HepG2 (cell line): ENCODE data around the gene L3MBTL4. TPM values are rescaled to one million over a fixed set of nuclear protein-coding genes. Genes with fewer than 3 reads are reported as not detected.

Experiments used
- ATAC-seq: fragments of 200-7000 bp; cut with Tn5 transposase; 3 replicates; pipeline ENCODE4 v1.9.1; 2020; ENCODE audit warnings: mild to moderate bottlenecking, moderate library complexity
- BruUV-seq: library from RNA; stranded (reverse); fragments of 400-500 nt; replicated peaks from 2 replicates; lab custom pipeline; 2021; lab: Mats Ljungman, UMichigan
- CTCF ChIA-PET: fragments of 300-600 bp; formaldehyde crosslinking; extraction: SDS; loops from one replicate; lab custom pipeline; 2021; ENCODE audit warnings: low total read pairs, inconsistent platforms, low intra/inter-chr PET ratio; lab: Yijun Ruan, JAX
- POLR2A ChIA-PET: fragments of 350-600 bp; sonication (Branson Sonifier 250); formaldehyde crosslinking; loops from one replicate; lab custom pipeline; 2020; ENCODE audit warnings: antibody characterized with exemption, inconsistent platforms; lab: Yijun Ruan, JAX
- DNase-seq: peaks from one replicate; pipeline ENCODE4 v3.0.0-alpha.2; 2015; ENCODE audit warnings: low spot score
- FAIRE-seq: peaks from 3 replicates; lab custom pipeline; 2011; peaks lifted over from hg19 to GRCh38; lab: Jason Lieb, UNC
- H2AFZ ChIP-seq: one replicate; pipeline ENCODE4 v1.6.1; 2011; ENCODE audit warnings: low read length, inconsistent platforms
- H3K27ac ChIP-seq: fragments of 300-600 bp; 3 replicates; pipeline ENCODE4 v1.8.0; 2011; ENCODE audit warnings: mixed run types, mild to moderate bottlenecking, mixed read lengths, low read length, inconsistent platforms; ENCODE audit not compliant: insufficient read depth; ENCODE audit errors: extremely low read length
- H3K27me3 ChIP-seq, 2 experiments: fragments of 200-600 bp in 1 of 2; 2 replicates in 1 of 2; 3 replicates in 1 of 2; pipeline versions ENCODE4 v1.6.0 to v1.8.0; 2011; ENCODE audit warnings: low read length in 2 of 2, mild to moderate bottlenecking in 2 of 2, moderate library complexity in 2 of 2, inconsistent platforms in 1 of 2; ENCODE audit not compliant: insufficient read depth in 2 of 2, control insufficient read depth in 1 of 2
- H3K36me3 ChIP-seq, 2 experiments: fragments of 200-600 bp in 1 of 2; replicated peaks in 1 of 2; 2 replicates in 1 of 2; 3 replicates in 1 of 2; pipeline versions ENCODE4 v1.5.1 to v1.8.0; 2011; ENCODE audit warnings: low read length in 2 of 2, inconsistent platforms in 1 of 2; ENCODE audit not compliant: insufficient read depth in 2 of 2, control insufficient read depth in 1 of 2
- H3K4me1 ChIP-seq: 2 replicates; pipeline ENCODE4 v1.5.1; 2012; ENCODE audit warnings: low read length, inconsistent platforms; ENCODE audit not compliant: insufficient read depth
- H3K4me2 ChIP-seq: 2 replicates; pipeline ENCODE4 v1.6.0; 2011; ENCODE audit warnings: low read depth, low read length, inconsistent platforms
- H3K4me3 ChIP-seq, 3 experiments: fragments of 200-600 bp in 1 of 3; sonication (generic), shearing (Covaris generic) in 1 of 3; replicated peaks in 1 of 3; 2 replicates each; pipeline ENCODE4 v1.5.1; 2011 to 2016; ENCODE audit warnings: low read length in 3 of 3, inconsistent platforms in 2 of 3, low read depth in 2 of 3, mild to moderate bottlenecking in 2 of 3, control low read depth in 1 of 3, mixed read lengths in 1 of 3; ENCODE audit not compliant: insufficient read depth in 1 of 3
- H3K79me2 ChIP-seq: one replicate; pipeline ENCODE4 v1.6.1; 2011; ENCODE audit warnings: low read length, inconsistent platforms; ENCODE audit not compliant: insufficient read depth
- H3K9ac ChIP-seq: 2 replicates; pipeline ENCODE4 v1.6.0; 2011; ENCODE audit warnings: mild to moderate bottlenecking, low read depth, low read length, inconsistent platforms; ENCODE audit not compliant: insufficient read depth
- H3K9me3 ChIP-seq: 2 replicates; pipeline ENCODE4 v1.5.1; 2012; ENCODE audit warnings: mild to moderate bottlenecking, low read length
- H4K20me1 ChIP-seq: 2 replicates; pipeline ENCODE4 v1.6.0; 2011; ENCODE audit warnings: inconsistent platforms, mild to moderate bottlenecking, low read length, moderate library complexity; ENCODE audit not compliant: insufficient read depth
- GPN1 ChIP-seq: sonication (generic); formaldehyde crosslinking; IDR thresholded peaks from 2 replicates; pipeline ENCODE4 v1.5.1; 2020; ENCODE audit warnings: missing genetic modification reagents, borderline replicate concordance
- HCFC1 ChIP-seq: fragments of 150-350 bp; IDR thresholded peaks from 2 replicates; pipeline ENCODE4 v1.6.1; 2014; ENCODE audit warnings: low read depth, low read length
- HNRNPUL1 ChIP-seq: fragments of 200-400 bp; formaldehyde crosslinking; IDR thresholded peaks from 2 replicates; pipeline ENCODE4 v1.6.1; 2017; ENCODE audit warnings: low read depth, mild to moderate bottlenecking, low read length, moderate library complexity
- MTF2 ChIP-seq: sonication (generic); formaldehyde crosslinking; IDR thresholded peaks from 2 replicates; pipeline ENCODE4 v1.5.0; 2020; ENCODE audit warnings: missing genetic modification reagents, borderline replicate concordance
- RNF2 ChIP-seq: fragments of 450-650 bp; conservative IDR thresholded peaks from 2 replicates; pipeline ENCODE4 v1.6.1; 2016; ENCODE audit warnings: low read depth
- ZNF292 ChIP-seq: sonication (generic); formaldehyde crosslinking; IDR thresholded peaks from 2 replicates; pipeline ENCODE4 v1.8.1; 2022; ENCODE audit warnings: mild to moderate bottlenecking, low read depth, missing genetic modification reagents, borderline replicate concordance
- ZNF609 ChIP-seq: sonication (generic); formaldehyde crosslinking; IDR thresholded peaks from 2 replicates; pipeline ENCODE4 v1.4.0; 2020; ENCODE audit warnings: mild to moderate bottlenecking, missing genetic modification reagents, borderline replicate concordance
- ZNF780A ChIP-seq: sonication (generic); formaldehyde crosslinking; IDR thresholded peaks from 2 replicates; pipeline ENCODE4 v1.8.0; 2022; ENCODE audit warnings: mild to moderate bottlenecking, missing genetic modification reagents, moderate library complexity
- WGBS: methylation state at CpG from one replicate; pipeline ENCODE4 v1.1.6; 2017; ENCODE audit warnings: low lambda C conversion rate; 5-methylcytosine and 5-hydroxymethylcytosine counted together
- in situ Hi-C: cut with HindIII; loops from 2 replicates; pipeline ENCODE4 v1.10.0; 2017; ENCODE audit warnings: low pct_unique_long_range_greater_than_20kb; ENCODE audit not compliant: extremely low pct_ligation_motif_present
- intact Hi-C: fragments of 100-400 bp; cut with micrococcal nuclease; formaldehyde crosslinking; loops from one replicate; pipeline ENCODE4 v1.10.0; 2022; ENCODE audit not compliant: unreplicated experiment
- polyA plus RNA-seq, 8 experiments: library from polyadenylated mRNA; depleted of rRNA in 3 of 8; stranded (reverse) in 7 of 8; unstranded in 1 of 8; fragments of >200 nt; fragmentation: Illumina TruSeq in 4 of 8; extraction: Trizol in 4 of 8; gene quantifications; 2 replicates each; pipeline versions ENCODE4 v1.2.1 to v1.2.3, GENCODE V29; 2011 to 2016; ENCODE audit warnings: low read depth in 4 of 8, missing spikeins in 1 of 8, mixed read lengths in 1 of 8; ENCODE audit not compliant: insufficient read depth in 1 of 8
- total RNA-seq, 5 experiments: library from RNA; depleted of rRNA; stranded (reverse); fragments of >200 nt; fragmentation: Illumina TruSeq; extraction: Trizol; gene quantifications; 2 replicates each; pipeline ENCODE4 v1.2.3, GENCODE V29; 2016; ENCODE audit warnings: low read depth in 1 of 5
- TF ChIP-seq, protein P1 (sequence below): sonication (generic); formaldehyde crosslinking; IDR thresholded peaks from 2 replicates; pipeline ENCODE4 v1.4.0; 2020; ENCODE audit warnings: missing genetic modification reagents; ENCODE audit errors: not compliant biosample characterization

L3MBTL4 gene
- total and polyA plus RNA-seq, 2 of the 13 experiments (the other 11 are each of a cell fraction or from before 2014, with no cell fraction given): 10.8 to 13.3 TPM

- no peaks in the 10 kb centered on the region for H3K79me2 ChIP-seq
- H3K4me3 ChIP-seq: no peak overlapping the region
- no peaks in the 10 kb centered on the region for H3K4me1 ChIP-seq
- no peak overlapping the region for H3K4me2 ChIP-seq
- H3K9ac ChIP-seq: no peak overlapping the region
- TF ChIP-seq MTF2 (no peak), ZNF609 (CRISPR knock-in tag) (no peak)
- in situ Hi-C loops: no loop called here
- FAIRE-seq: no peak
- POLR2A ChIA-PET: no interaction called here
- intact Hi-C loops: no loop called here
- H4K20me1 ChIP-seq: no peaks in the 10 kb centered on the region
- no peak for ATAC-seq
- H3K36me3 ChIP-seq: 0 out of 5 replicates have a peak, but pooled peaks cover 0 to 10% of the 10 kb centered on the region in 2 experiments
- H3K9me3 ChIP-seq: no peaks in the 10 kb centered on the region
- no peak overlapping the region for H2AFZ ChIP-seq
- no peak overlapping the region for H3K27ac ChIP-seq
- CTCF ChIA-PET: no interaction called here
- 95% methylated on average over 1 of the region's 1 CpG for WGBS
- no peak for DNase-seq
- no peaks in the 10 kb centered on the region for H3K27me3 ChIP-seq
- no TSS peak for BruUV-seq
These were observed 158.8 kb downstream of the L3MBTL4 start for GRCh38 chr18:6255886-6256285.

GRCh38 chr18:6255116-6255705 lies 159.5 kb downstream of the L3MBTL4 start:
- no peak overlapping the region for H3K27ac ChIP-seq
- TF ChIP-seq ZNF780A (CRISPR knock-in tag): no peak
- TF ChIP-seq GPN1 (CRISPR knock-in tag): no peak
- TF ChIP-seq HNRNPUL1: no peak
- no peak for TF ChIP-seq ZNF292 (CRISPR knock-in tag)
- no peak for TF ChIP-seq HCFC1
- TF ChIP-seq RNF2: no peak
- TF ChIP-seq, protein P1, sequence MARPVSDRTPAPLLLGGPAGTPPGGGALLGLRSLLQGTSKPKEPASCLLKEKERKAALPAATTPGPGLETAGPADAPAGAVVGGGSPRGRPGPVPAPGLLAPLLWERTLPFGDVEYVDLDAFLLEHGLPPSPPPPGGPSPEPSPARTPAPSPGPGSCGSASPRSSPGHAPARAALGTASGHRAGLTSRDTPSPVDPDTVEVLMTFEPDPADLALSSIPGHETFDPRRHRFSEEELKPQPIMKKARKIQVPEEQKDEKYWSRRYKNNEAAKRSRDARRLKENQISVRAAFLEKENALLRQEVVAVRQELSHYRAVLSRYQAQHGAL (CRISPR knock-in tag): no peak

More at GRCh38 chr18:6255116-6255705, 159.5 kb downstream of the L3MBTL4 start:
- H2AFZ ChIP-seq: no peak overlapping the region
- no TSS peak for BruUV-seq
- in situ Hi-C loops: no loop called here
- H3K27me3 ChIP-seq: no peaks in the 10 kb centered on the region
- no peak overlapping the region for H3K4me3 ChIP-seq
- no peak for DNase-seq
- H4K20me1 ChIP-seq: no peaks in the 10 kb centered on the region
- intact Hi-C loops: no loop called here
- no peaks in the 10 kb centered on the region for H3K9me3 ChIP-seq
- 0 out of 5 replicates have a peak, but pooled peaks cover 0 to 8% of the 10 kb centered on the region in 2 experiments for H3K36me3 ChIP-seq
- no peak for ATAC-seq
- ChIA-PET CTCF (no interaction called here), POLR2A (no interaction called here)
- no peak overlapping the region for H3K4me2 ChIP-seq
- no peak overlapping the region for H3K9ac ChIP-seq
- 95% methylated on average over 4 of the region's 4 CpGs for WGBS
- FAIRE-seq: no peak
- H3K79me2 ChIP-seq: no peaks in the 10 kb centered on the region
- no peaks in the 10 kb centered on the region for H3K4me1 ChIP-seq
